Testis (tissue), 3 donors: ENCODE results near the gene LAMA3. TPM values are rescaled to one million over a fixed set of nuclear protein-coding genes. Genes with fewer than 3 reads are reported as not detected.

Source experiments
- DNase-seq: peaks from one replicate; pipeline ENCODE4 v3.0.0-alpha.2; 2019
- H3K27ac ChIP-seq, 2 donors: fragments of 200-600 bp; sonication (generic); one replicate each; pipeline ENCODE4 v1.5.1; 2019
- H3K27me3 ChIP-seq: fragments of 200-600 bp; sonication (generic); one replicate; pipeline ENCODE4 v1.5.1; 2019
- H3K36me3 ChIP-seq: fragments of 200-600 bp; sonication (generic); one replicate; pipeline ENCODE4 v1.5.1; 2017; ENCODE audit warnings: low read depth; ENCODE audit errors: missing control alignments
- H3K4me1 ChIP-seq: fragments of 200-600 bp; sonication (generic); one replicate; pipeline ENCODE4 v1.5.1; 2019
- H3K4me3 ChIP-seq, 2 donors: fragments of 200-600 bp; sonication (generic); one replicate each; pipeline ENCODE4 v1.5.1; 2017 to 2019
- H3K9me3 ChIP-seq: fragments of 200-600 bp; sonication (generic); one replicate; pipeline ENCODE4 v1.5.1; 2017
- CTCF ChIP-seq, 3 experiments: fragments of 450-650 bp in 2 of 3; fragments of 200-600 bp in 1 of 3; sonication (generic) in 1 of 3; IDR thresholded peaks; one replicate each; pipeline ENCODE4 v1.5.1; 2016 to 2019; ENCODE audit warnings: antibody characterized with exemption in 3 of 3, mild to moderate bottlenecking in 2 of 3, moderate library complexity in 1 of 3
- POLR2A ChIP-seq: fragments of 450-650 bp; IDR thresholded peaks from one replicate; pipeline ENCODE4 v1.6.1; 2017; ENCODE audit warnings: antibody characterized with exemption, mild to moderate bottlenecking, moderate library complexity
- WGBS, 2 donors: methylation state at CpG; one replicate each; pipeline ENCODE4 v1.1.5; 2018; 5-methylcytosine and 5-hydroxymethylcytosine counted together
- intact Hi-C: fragments of 100-400 bp; cut with DNase I; formaldehyde crosslinking; loops from one replicate; pipeline ENCODE4 v1.15.1; 2023; ENCODE audit warnings: low total_unique reads
- polyA plus RNA-seq: library from polyadenylated mRNA; stranded (reverse); fragments of 350-450 nt; fragmentation: Illumina TruSeq; extraction: RNeasy Lipid Tissue Mini Kit (QIAGEN cat#74804); gene quantifications from one replicate; pipeline ENCODE4 v1.2.3, GENCODE V29; 2014; ENCODE audit warnings: low read depth, low replicate concordance; ENCODE audit not compliant: insufficient read depth
- total RNA-seq, 2 donors: library from RNA; depleted of rRNA; stranded (reverse); fragments of >200 nt; gene quantifications; one replicate each; pipeline ENCODE4 v1.2.3, GENCODE V29; 2016

LAMA3 gene
- total and polyA plus RNA-seq, 3 donors from 2014 or later, result 11.9 to 22.1 (median 14.1) TPM

GRCh38 chr18:23998018-23998417, 308.8 kb downstream of the LAMA3 start:
- no peaks in the 10 kb centered on the region for H3K27me3 ChIP-seq
- no peak overlapping the region for H3K27ac ChIP-seq
- no peak for DNase-seq
- intact Hi-C loops, result no loop called here
- no peaks in the 10 kb centered on the region for H3K36me3 ChIP-seq
- 79 to 93% methylated on average over 2 of the region's 2 CpGs for WGBS, 2 donors
- H3K4me3 ChIP-seq, result no peak overlapping the region
- H3K4me1 ChIP-seq, result peaks cover 4% of the 10 kb centered on the region
- TF ChIP-seq POLR2A (no peak), CTCF (IDR thresholded peaks at IDR 0.05) (no peak)
- H3K9me3 ChIP-seq, result no peaks in the 10 kb centered on the region

- no peaks in the 10 kb centered on the region for H3K27me3 ChIP-seq
- no peaks in the 10 kb centered on the region for H3K36me3 ChIP-seq
- DNase-seq, result no peak
- H3K4me1 ChIP-seq, result peaks cover 4% of the 10 kb centered on the region
- TF ChIP-seq POLR2A, result no peak
- TF ChIP-seq CTCF (IDR thresholded peaks at IDR 0.05), result no peak
- no peak overlapping the region for H3K27ac ChIP-seq
- WGBS, 2 donors, result 47 to 49% methylated on average over 4 of the region's 4 CpGs
- intact Hi-C loops, result no loop called here
- H3K9me3 ChIP-seq, result no peaks in the 10 kb centered on the region
- H3K4me3 ChIP-seq, result no peak overlapping the region
Observed at GRCh38 chr18:23998820-23999219, 309.6 kb downstream of the LAMA3 start.

GRCh38 chr18:24000613-24001490, 311.6 kb downstream of the LAMA3 start:
- 89 to 90% methylated on average over 8 of the region's 8 CpGs for WGBS, 2 donors
- DNase-seq, result no peak
- H3K4me3 ChIP-seq, result no peak overlapping the region
- H3K27ac ChIP-seq, result no peak overlapping the region
- no peaks in the 10 kb centered on the region for H3K9me3 ChIP-seq
- H3K4me1 ChIP-seq, result no peaks in the 10 kb centered on the region
- no peaks in the 10 kb centered on the region for H3K36me3 ChIP-seq
- intact Hi-C loops, result no loop called here
- H3K27me3 ChIP-seq, result no peaks in the 10 kb centered on the region
- TF ChIP-seq CTCF (IDR thresholded peaks at IDR 0.05) (no peak), POLR2A (no peak)

GRCh38 chr18:24002479-24002878, 313.2 kb downstream of the LAMA3 start:
- TF ChIP-seq POLR2A (no peak), CTCF (IDR thresholded peaks at IDR 0.05) (no peak)
- H3K4me3 ChIP-seq, result no peak overlapping the region
- H3K4me1 ChIP-seq, result no peaks in the 10 kb centered on the region
- no peaks in the 10 kb centered on the region for H3K36me3 ChIP-seq
- no peak overlapping the region for H3K27ac ChIP-seq
- WGBS, 2 donors, result 70 to 71% methylated on average over 3 of the region's 3 CpGs
- no peaks in the 10 kb centered on the region for H3K9me3 ChIP-seq
- no peak for DNase-seq
- no peaks in the 10 kb centered on the region for H3K27me3 ChIP-seq
- intact Hi-C loops, result no loop called here

- DNase-seq, result no peak
- H3K36me3 ChIP-seq, result no peaks in the 10 kb centered on the region
- 88 to 95% methylated on average over 3 of the region's 3 CpGs for WGBS, 2 donors
- TF ChIP-seq CTCF (IDR thresholded peaks at IDR 0.05), result no peak
- no peak for TF ChIP-seq POLR2A
- H3K4me1 ChIP-seq, result no peaks in the 10 kb centered on the region
- no peaks in the 10 kb centered on the region for H3K9me3 ChIP-seq
- intact Hi-C loops, result no loop called here
- H3K27me3 ChIP-seq, result no peaks in the 10 kb centered on the region
- no peak overlapping the region for H3K27ac ChIP-seq
- no peak overlapping the region for H3K4me3 ChIP-seq
Observed at GRCh38 chr18:24003288-24003687, 314.0 kb downstream of the LAMA3 start.
